Fibroblast of skin of left biceps (primary cell): ENCODE results near the gene ARG2.

Source experiments
- DNase-seq, 2 experiments: peaks; one replicate each; pipeline ENCODE4 v3.0.0-alpha.2; 2013; ENCODE audit warnings: low read depth in 2 of 2

ARG2 gene

DNA sequence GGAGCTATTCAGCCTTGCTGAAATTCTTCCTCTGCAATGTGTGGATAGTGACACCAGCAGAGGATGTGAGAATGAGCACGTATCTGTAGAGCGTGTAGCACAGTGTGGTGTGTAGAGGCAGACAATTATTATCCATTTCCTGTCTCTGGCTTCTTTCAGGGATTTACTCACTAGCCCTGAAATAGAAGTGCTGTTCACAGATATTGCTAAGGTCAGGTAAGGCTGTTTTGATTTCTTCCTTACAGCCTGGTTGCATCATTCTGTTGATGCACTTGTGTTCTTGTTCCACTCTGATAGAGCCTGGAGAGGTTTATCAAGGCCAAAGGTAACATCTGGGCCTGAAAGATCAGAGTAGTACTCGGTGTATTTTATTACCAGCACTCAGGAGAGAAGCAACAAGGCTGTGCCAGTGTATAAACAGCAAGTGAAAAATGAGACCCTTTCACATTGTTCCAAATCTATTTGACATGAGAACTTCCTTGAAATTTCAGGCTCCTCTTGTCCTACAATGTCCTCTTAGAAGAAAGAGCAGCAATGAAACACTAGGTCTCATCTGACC lies 16.7 kb downstream of the ARG2 start:
- peak in 1 of 2 experiments; percentile 50 for DNase-seq

DNA sequence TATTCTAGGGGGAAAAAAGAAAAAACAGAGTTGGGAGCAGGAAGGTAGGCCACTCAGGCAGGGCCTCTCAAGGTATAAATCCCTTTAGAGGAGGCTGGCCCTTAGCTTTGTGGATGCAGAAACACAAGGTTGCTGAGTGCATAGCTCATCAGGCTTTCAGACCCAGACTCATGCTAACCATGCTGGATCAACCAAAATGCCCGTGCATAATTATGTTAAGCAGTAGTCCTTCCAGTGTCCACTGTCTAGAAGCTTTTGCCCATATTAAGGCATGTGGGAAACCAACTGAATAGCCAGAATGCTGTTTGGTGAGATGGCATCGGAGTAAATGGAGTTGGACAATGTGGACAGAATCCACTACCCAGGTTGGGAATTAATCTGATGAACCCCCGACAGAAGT lies 18.9 kb downstream of the ARG2 start:
- DNase-seq = no peak

DNA sequence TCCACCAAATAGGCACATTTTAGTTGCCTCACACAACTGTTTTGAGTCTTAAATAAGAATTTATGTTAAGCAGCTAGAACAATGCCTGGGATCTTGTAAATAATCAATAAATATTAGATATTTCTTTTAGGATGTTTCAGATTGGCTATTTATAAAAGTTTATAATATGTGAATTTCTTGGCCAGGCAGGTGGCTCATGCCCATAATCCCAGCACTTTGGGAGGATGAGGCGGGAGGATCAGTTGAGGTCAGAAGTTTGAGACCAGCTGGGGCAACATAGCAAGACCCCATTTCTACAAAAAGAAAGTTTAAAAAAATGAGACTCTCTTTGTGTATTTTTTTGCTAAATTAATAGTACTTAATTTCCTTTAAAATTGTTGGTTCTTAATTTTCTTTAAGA lies 21.8 kb downstream of the ARG2 start:
- no peak for DNase-seq

DNA sequence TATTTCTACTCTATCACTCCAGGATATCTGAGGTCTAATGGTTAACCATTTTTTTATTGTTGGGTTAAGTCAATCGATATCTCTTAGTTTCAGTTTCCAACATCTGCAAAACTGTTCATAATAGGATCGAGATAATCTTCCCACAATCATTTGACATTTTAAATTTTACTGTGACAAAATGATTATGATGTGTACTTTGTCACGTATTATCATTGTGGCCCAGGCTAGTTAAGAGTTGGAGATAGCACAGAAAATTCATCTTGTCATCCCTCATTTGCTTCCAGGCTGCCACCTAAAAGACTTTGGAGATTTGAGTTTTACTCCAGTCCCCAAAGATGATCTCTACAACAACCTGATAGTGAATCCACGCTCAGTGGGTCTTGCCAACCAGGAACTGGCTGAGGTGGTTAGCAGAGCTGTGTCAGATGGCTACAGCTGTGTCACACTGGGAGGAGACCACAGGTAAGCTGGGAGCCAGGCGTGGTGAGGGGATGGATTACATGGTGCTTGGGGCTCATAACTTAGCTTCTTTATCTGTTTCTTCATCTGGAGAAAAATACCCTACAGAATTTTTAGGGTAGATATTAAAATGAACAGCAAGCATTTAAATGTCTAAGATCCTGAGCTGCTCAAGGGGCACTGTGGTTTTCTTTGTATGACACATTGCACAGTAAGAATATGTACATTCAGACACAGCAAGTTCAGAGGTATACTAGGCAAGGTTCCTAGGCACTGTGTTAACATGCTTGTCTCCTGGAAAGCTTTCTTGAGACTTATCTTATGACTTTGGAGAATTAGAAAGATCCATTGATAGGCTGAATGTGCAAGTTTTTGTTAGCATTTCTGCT lies 22.4 kb downstream of the ARG2 start:
- DNase-seq = no peak

DNA sequence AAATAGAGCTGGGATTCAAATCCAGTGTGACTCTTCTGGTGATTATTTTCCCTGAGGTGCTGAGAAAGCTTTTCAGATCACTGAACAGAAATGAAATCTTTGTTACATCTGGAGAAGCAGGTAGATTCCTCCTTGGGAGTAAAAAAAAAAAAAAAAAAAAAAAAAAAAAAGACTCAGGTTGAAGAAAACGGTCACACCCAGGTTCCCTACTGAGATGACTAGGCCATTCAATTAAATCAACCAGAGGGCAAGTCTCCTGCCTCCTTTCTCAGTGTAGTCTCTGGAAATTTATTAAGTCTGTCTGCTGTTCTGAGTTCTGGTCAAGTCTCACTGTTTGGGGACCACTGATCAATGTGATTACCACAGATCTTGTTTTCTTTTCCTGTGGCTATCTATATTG lies 24.0 kb downstream of the ARG2 start:
- no peak for DNase-seq

DNA sequence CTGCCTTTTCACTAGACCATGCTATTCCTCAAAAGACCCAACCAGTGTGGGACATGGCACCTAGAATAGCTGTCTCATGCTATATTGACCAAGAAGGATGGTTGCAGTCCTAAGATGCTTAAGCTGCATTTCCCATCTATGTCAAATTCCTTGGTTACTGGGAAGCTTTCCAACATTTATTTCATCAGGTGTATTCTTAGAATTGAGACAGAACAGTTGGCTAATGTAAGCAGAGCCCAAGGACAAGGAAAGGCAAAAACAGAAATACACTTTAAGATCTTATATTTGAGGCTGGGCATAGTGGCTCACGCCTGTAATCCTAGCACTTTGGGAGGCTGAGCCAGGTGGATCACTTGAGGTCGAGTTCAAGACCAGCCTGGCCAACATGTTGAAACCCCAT lies 24.7 kb downstream of the ARG2 start:
- DNase-seq = no peak

DNA sequence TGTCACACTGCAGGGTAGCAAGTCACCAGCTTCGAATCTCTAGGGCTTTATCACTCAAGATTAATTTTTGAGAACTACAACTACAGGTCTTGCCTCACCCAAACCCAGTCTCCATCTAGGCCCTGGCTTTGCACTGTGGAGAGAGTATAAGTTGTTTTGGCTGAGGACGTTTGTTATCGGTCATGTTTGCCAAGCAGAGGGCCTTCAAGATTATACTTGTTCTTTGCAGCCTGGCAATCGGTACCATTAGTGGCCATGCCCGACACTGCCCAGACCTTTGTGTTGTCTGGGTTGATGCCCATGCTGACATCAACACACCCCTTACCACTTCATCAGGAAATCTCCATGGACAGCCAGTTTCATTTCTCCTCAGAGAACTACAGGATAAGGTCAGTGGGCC lies 25.7 kb downstream of the ARG2 start:
- DNase-seq = no peak

DNA sequence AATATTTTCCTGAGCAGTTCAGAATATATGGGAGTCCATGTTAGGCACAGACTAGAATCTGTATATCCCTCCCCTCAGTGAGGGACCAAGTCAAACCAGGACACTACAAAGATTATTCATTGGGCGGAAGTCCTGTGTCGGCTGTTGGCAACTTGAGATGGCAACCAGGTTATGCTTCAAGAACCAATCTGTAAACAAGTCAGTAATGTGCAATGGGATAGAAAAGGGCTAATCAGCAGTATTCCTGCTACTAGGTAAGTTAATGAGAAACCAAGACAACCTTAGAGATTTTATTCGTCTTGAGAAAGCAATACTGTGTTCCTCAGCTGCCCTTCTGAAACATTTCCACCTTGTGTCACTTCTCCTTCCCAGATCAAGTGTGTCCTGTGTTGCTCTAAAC lies 26.4 kb downstream of the ARG2 start:
- no peak for DNase-seq

DNA sequence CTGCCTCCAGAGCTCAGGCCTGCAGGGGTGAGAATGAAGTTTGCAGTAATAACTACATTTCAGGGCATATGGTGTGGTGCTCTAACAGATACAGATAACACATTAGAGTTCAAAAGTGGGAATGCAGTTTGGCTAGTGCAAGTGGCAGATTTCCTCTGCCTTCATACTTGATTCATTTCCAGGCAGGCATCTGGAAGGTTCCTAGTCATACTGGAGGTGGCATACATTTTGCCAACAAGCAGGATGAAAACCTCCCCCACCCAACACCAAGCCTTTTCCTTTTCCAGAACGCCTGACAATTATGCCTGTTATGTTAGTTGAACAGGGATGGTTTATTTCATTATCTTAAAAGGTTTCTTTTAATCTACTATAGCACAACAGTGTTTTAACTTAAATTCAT lies 30.4 kb downstream of the ARG2 start:
- DNase-seq = no peak

DNA sequence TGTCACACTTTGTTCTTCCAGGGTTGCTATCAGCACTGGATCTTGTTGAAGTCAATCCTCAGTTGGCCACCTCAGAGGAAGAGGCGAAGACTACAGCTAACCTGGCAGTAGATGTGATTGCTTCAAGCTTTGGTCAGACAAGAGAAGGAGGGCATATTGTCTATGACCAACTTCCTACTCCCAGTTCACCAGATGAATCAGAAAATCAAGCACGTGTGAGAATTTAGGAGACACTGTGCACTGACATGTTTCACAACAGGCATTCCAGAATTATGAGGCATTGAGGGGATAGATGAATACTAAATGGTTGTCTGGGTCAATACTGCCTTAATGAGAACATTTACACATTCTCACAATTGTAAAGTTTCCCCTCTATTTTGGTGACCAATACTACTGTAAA lies 31.0 kb downstream of the ARG2 start:
- DNase-seq = no peak

DNA sequence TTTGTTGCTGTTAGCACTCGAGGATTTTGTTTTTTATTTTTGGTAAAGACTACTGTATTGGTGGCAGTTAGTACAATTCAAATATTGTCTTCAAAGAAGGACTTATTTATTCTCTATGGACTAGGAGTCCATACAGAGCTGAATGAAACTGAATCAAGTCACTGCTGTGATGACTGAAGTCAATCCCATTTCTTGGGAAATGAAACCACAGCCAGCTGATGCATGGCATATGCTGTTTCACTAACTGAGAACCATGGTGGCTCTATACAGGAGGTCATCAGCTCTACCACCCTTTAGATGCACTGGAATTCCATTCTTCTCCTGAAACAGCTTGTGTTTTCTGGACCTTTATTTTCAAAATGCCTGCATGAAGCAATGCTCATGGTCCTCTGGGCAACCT lies 32.5 kb downstream of the ARG2 start:
- DNase-seq = no peak

DNA sequence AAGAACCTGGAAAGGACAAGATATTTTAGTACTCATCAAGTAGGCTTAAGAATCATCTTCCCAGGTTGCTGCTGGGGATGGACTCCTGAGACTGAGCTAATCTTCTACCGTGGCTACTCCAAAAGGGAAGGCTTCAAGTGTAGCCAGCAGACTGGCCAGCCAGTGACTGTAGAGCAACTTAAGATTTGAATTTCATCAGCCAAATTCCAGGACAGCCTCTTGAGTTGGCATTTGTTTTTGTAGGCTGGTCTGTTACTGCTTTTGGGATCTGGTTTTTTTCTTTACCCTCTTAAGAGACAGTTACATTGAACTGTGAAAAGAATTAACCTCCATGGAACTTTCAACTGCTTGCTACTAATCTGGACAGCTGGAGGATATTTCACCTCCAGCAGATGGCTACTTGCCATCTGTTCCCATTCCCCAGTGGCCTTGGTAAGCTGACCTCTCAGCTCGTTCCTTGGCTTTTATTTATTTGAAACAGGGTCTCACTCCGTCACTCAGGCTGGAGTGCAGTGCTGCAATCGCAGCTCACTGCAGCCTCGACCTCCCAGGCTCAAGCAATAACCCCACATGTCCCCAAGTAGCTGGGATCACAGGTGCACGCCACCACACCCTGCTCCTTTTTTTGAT lies 34.0 kb downstream of the ARG2 start:
- DNase-seq = no peak

DNA sequence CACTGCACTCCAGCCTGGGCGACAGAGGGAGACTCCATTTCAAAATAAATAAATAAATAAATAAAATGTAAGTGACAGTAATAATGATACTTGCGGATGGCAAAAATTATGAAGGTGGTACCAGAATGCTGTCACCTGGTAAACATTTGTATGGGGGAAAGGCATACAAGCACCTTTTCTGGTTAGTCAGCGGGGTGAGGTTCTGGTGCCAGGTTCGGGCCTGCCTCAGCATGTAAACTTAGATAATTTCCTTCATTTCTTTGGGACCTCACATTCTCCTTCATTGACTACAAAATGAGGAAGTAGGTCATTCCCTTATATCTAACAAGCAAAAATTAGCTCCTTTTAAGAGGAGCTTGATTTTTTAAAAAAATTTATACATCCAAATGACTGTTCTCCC lies 43.9 kb downstream of the ARG2 start:
- no peak for DNase-seq

DNA sequence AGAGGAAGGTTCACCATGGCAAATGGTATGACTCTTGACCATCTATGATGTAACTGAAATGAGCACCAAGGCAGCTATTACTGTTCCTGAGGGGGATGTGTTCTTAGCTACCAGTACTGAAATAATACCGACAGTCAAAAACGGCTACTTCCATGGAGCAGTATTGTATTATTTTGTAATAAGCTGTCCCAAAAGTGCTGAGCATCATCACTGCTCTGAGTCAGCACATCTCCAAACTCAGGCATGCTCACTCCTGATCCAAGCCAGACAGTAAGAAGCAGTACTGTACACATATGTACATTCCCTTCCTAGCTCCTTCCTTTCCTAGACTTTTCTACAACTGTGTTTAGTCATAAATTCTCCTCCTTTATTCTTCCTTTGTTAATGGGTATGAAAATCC lies 46.1 kb downstream of the ARG2 start:
- DNase-seq = no peak

DNA sequence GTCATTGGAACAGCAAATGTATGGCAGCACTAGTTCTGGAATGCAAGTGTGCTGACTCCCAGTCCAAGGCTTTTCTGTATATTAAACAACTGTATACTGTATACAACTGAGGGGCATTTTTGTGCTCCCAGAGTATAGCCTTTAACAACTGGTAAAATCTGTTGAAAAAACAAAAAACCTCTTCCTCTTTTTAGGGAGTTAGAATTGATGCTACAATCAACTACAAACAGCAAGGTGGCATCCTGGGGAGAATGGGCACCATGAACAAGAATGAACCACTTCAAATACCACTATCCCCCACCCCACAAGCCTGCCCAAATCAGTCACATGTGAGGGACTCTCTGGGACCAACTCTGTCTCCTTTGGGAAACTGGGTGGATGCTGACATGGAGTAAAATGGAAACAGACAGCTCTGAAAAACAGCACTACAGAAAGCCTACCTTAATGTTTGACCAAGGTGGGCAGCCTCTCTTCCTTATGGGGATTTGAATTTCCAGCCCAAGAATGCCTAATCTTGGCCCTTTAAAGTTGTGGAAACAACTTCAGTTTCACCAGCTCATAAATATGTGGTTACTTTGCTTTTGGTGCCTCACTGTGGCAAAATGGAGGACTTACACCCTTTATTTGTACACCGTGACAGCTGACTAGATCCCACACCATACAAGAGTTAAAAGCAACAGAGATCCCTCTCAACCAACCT lies 47.2 kb downstream of the ARG2 start:
- no peak for DNase-seq

DNA sequence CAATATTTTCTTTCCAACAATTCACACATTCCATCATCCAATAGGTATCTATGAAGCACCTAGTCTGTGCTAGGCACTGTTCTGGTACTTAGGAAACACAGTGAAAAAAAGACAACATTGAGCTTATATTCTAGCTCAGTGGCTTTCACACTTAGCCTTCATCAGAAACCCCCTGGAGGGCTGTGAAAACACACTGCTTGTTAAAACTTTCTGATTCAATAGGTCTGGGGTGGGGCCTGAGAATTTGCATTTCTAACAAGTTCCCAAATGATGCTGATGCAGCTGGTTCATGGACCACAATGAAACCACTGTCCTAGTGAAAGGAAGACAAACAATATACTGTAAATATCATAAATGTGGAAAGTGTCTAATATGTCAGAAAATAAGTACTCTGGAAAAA lies 48.8 kb downstream of the ARG2 start:
- DNase-seq = no peak

DNA sequence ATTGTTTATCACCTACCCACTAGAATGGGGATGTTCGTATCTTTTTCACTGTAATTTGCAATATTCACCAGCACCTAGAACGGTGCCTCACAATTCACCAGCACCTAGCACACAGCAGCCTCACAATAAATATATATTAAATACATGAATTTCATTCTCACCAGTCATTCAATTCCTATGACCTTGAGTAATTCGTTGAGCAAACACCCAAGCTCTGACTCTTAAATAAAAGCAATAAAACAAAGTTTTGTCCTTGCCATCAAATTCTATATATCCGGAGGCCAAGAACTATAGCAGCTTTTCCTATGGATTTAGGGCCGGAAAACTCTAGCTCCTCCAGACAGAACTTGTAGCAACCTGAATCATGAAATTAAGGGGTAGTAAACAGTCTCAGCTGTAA lies 53.7 kb downstream of the ARG2 start:
- no peak for DNase-seq

DNA sequence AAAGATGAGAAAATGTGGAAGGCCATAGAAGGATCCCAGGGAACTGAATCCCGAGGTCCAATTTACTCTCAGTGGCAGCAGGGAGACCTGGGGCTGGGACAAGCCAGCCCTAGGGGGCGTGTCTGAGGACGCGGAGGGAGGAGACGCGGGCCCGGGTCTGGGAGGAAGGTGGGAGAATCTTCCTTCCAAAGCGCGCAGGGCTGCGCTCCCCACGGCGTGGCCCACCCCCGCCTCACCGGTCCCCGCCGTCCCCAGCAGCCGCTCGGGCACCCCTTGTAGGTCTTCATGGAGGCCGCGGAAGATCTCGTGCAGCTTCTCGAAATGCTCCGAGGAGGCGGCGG lies 54.4 kb downstream of the ARG2 start:
- no peak for DNase-seq

DNA sequence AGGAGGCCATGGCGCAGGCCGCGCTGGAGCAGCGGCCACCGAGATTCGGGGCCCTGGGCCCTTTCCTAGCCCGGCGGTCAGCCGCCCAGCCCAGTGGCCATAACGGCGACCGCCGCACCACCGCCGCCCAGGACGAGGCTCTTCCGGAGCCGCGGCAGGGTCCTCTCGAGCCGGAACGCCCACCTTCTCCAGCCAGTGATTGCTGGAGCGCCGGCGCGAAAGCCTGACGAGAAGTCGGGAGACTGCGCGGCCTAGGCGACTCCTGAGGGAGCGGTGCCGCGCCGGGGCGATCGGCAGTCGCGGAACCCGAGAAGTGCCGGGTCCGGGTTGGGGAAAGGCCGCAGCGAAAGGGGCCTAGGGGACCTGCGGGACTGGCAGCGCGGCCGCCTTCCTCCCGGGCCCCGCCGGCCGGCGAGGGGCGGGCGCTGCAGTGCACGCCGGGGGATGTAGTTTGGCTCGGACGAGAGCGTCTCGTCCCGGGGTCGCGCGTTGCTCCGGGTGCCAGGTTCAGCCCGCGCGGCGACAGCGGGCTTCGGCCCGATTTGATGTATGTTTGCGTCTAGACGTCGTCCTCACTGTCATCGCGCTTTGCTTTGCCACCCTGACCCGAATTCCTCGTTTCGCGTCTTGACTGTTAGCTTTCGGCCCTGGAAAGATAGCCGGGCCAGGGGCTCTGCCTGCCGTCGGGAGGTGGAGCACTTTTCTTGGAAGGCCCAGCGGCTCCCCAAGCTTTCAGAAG lies 54.9 kb downstream of the ARG2 start, which contains the start of gene VTI1B:
Gene VTI1B (minus strand): TSS at position 153 of the 739 bp plus-strand sequence. CDS start 143 bp downstream, at position 10.
- DNase-seq = no peak

DNA sequence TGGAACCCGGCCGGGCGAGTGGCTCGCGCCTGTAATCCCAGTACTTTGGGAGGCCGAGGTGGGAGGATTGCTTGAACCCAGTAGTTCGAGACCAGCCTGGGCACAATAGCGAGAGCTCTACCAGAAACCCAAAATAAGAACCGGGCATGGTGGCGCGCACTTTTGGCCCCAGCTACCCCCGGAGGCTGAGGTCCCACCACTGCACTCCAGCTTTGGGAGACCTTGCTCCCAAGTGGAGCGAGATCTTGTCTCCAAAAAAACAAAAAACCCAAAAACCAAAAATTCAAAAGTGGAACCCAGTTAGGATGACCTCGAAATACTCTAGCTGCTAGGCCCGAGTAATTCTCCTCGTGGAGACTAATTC lies 55.5 kb downstream of the ARG2 start:
- no peak for DNase-seq

DNA sequence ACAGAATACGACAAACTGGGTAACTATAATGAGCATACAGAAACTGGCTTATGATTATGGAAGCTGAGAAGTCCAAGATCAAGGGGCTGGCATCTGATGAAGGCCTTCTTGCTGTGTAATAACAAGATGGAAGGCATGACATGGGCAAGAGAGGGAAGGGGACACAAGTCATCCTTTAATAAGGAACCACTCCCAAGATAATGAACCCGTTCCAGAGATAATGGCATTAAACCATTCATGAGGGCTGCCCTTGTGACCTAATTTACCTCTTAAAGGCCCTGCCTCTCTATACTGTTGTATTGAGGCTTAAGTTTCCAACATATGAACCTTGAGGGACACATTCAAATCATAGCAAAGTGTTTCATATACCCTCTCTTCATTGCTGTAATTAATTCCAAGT lies 59.3 kb downstream of the ARG2 start:
- no peak for DNase-seq

DNA sequence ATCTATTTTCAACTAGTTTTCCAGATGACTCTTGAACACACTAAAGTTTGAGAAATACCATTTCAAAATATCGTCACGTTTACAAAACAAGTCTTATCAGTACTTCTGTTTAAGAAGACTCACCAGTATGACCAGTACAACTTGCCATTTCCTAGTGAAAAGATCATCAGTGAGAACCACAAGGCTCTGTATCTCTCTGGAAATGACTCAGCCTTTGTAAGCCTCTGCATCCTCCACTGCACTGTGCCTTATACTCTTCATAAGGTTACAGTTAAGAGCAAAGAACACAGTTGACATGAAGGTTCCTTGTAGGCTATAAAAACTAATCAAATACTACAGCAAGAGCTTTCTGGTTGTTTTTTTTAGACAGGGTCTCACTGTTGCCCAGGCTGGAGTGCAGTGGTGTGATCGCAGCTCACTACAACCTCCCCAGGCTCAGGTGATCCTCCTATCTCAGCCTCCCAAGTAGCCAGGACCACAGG lies 60.4 kb downstream of the ARG2 start:
- DNase-seq = no peak
